Measurements from ENCODE around the gene IL4.
"Not testable (repeated sequence)": the region's sequence is repeated elsewhere in the genome, so short reads cannot be mapped to it uniquely, and the experiment has no call there.

IL4 gene

DNA sequence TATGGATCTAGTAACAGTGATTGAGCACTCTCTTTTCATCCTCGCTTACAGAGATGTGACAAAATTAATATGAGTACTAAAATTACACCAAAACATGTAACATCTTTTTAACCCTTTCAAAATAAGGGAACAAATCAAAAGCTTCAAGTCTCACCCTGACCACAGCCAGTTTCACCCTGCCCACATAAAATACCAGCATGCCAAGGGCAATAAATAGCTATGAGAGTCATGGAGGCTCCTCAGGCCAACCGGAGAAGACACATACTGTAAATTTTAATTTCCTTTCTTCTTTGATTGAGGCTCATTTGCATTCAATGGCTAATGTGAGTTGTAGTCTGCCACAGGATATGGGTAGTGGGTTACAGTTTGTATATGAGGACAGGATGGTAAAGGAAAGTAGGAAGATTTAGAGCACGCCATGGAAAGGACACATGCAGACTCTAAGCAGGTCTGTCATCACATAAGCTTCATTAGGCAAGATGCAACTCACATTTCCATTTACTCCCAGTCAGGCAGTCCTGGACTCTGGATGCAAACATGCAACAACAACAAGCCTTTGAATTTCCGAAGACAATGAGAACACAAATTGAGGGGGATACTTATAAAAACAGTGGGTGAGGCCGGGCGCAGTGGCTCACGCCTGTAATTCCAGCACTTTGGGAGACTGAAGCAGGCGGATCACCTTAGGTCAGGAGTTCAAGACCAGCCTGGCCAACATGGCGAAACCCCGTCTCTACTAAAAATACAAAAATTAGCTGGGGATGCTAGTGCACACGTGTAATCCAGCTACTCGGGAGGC, 11.3 kb downstream of the IL4 start:
- in situ Hi-C loops (cut with HindIII; ENCODE audit: low sequenced_read_pairs) = no loop called here
- no peak for DNase-seq (ENCODE audit: low read depth, low spot score)
- no peak overlapping the region for H3K4me3 ChIP-seq (ENCODE audit: low read depth, low read length)
- TF ChIP-seq, protein P1, sequence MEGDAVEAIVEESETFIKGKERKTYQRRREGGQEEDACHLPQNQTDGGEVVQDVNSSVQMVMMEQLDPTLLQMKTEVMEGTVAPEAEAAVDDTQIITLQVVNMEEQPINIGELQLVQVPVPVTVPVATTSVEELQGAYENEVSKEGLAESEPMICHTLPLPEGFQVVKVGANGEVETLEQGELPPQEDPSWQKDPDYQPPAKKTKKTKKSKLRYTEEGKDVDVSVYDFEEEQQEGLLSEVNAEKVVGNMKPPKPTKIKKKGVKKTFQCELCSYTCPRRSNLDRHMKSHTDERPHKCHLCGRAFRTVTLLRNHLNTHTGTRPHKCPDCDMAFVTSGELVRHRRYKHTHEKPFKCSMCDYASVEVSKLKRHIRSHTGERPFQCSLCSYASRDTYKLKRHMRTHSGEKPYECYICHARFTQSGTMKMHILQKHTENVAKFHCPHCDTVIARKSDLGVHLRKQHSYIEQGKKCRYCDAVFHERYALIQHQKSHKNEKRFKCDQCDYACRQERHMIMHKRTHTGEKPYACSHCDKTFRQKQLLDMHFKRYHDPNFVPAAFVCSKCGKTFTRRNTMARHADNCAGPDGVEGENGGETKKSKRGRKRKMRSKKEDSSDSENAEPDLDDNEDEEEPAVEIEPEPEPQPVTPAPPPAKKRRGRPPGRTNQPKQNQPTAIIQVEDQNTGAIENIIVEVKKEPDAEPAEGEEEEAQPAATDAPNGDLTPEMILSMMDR (IDR thresholded peaks at IDR 0.05; ENCODE audit: low read depth, low read length) = no peak

DNA sequence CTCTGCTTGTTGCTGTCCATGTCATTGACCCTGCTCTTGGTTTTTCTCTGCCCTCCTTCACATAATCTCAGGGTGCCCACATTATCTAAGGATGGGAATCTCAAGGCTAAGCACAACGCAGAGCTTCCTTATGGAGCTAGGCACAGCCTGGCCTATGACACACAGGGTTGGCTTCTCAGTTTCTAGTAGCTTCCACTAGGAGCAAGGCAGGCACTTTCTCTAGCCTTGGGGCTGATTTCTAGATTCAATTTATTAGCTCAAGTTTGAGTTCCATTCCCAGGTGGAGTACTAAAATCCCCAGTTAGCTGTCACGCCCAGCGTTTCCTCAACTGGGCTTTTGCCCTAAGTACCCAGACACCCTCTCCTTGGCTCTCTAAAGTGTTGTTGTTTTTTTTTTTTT, 12.4 kb downstream of the IL4 start:
- TF ChIP-seq, protein P1 (IDR thresholded peaks at IDR 0.05; ENCODE audit: low read depth, low read length) = no peak
- in situ Hi-C loops (cut with HindIII; ENCODE audit: low sequenced_read_pairs) = no loop called here
- H3K4me3 ChIP-seq (ENCODE audit: low read depth, low read length) = no peak overlapping the region
- DNase-seq (ENCODE audit: low read depth, low spot score) = no peak

DNA sequence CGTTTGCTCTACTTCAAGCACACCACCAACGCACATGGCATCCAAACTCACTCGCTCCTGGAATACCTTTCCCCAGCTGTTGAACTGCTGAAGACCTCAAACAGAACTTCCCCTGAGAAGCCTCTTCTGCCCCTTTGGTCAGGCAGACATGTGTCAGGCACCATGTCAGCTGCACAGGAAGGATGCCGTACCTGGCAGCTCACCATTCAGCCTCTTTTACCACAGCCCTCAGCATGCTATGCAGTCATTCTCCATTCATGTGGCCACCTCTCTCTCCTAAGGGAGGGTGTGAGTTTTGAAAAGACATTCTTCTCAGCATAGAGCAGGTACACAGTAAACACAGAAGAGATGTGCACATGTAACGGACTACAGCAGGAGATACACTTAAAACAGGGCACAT, 14.2 kb downstream of the IL4 start:
- DNase-seq (ENCODE audit: low read depth, low spot score) = no peak
- H3K4me3 ChIP-seq (ENCODE audit: low read depth, low read length) = no peak overlapping the region
- TF ChIP-seq, protein P1 (IDR thresholded peaks at IDR 0.05; ENCODE audit: low read depth, low read length) = no peak
- in situ Hi-C loops (cut with HindIII; ENCODE audit: low sequenced_read_pairs) = no loop called here

DNA sequence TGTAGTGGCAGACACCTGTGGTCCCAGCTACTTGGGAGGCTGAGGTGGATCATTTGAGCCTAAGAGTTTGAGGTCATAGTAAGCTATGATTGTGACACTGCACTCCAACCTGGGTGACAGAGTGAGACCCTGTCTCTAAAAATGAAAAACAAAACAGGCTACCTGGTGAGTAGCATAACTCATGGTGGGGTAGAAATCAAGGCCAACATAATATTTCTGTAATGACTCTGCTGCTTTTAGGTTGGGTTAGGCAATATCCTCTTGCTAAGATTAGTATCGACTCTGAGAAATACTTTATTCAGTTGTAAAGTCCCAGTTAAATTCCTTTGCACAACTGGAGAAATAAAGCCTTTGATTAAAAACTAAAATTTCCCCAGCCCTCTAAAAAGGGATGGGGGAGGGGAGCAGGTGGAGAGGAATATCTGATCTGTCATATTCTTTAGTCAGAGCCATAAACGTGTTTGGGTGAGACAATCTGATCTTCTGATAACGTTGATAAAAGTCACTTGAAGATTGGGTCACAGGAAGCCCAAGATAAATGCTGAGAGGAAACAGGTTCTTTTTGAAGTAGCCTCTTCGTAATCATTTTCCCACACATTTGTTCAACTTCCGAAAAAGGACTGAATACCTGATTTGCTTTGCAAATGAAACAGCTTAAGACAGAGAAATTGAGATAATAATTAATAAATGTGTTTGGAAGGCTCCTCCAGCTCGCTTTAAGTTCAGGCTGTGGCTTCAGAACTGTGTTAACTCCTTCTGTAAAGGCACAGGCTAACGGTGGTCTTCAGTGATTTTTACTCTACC, 14.9 kb downstream of the IL4 start:
- H3K4me3 ChIP-seq (ENCODE audit: low read depth, low read length) = no peak overlapping the region
- in situ Hi-C loops (cut with HindIII; ENCODE audit: low sequenced_read_pairs) = no loop called here
- TF ChIP-seq, protein P1 (IDR thresholded peaks at IDR 0.05; ENCODE audit: low read depth, low read length) = no peak
- DNase-seq (ENCODE audit: low read depth, low spot score) = no peak

DNA sequence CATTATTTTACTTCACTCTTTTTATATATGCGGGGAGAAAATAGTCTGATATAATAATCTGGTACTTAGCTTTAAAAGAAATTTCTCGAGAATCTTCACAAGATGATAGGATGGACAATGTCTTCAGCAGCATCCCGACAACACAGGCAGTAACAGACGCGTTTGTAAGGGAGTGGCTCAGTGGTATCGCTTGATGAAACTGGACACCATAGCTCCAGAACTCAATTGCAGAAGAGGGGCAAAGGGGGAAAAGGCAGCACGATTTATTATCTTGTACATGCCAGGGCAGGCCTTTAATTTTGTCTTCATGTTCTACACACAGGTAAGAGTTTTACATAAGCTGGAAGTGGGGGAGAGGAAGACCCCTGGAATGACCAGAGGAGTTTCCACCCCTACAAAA, 15.7 kb downstream of the IL4 start:
- in situ Hi-C loops (cut with HindIII; ENCODE audit: low sequenced_read_pairs) = no loop called here
- TF ChIP-seq, protein P1 (IDR thresholded peaks at IDR 0.05; ENCODE audit: low read depth, low read length) = no peak
- H3K4me3 ChIP-seq (ENCODE audit: low read depth, low read length) = no peak overlapping the region
- DNase-seq (ENCODE audit: low read depth, low spot score) = no peak

DNA sequence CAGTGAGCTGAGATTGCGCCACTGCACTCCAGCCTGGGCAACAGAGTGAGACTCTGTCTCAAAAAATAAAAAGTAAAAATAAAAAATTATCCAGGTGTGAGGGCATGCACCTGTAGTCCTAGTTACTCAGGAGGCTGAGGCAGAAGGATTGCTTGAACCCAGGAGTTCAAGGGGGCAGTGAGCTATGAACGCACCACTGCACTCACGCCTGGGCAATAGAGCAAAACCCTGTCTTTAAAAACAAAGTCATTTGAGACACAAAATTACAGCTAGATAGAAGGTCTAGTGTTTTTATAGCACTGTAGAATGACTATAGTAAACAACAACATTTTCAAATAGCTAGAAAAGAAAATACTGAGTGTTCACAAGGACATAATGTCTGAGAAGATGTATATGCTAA, 16.4 kb downstream of the IL4 start:
- TF ChIP-seq, protein P1 (IDR thresholded peaks at IDR 0.05; ENCODE audit: low read depth, low read length) = no peak
- no peak for DNase-seq (ENCODE audit: low read depth, low spot score)
- no peak overlapping the region for H3K4me3 ChIP-seq (ENCODE audit: low read depth, low read length)
- in situ Hi-C loops (cut with HindIII; ENCODE audit: low sequenced_read_pairs) = no loop called here

DNA sequence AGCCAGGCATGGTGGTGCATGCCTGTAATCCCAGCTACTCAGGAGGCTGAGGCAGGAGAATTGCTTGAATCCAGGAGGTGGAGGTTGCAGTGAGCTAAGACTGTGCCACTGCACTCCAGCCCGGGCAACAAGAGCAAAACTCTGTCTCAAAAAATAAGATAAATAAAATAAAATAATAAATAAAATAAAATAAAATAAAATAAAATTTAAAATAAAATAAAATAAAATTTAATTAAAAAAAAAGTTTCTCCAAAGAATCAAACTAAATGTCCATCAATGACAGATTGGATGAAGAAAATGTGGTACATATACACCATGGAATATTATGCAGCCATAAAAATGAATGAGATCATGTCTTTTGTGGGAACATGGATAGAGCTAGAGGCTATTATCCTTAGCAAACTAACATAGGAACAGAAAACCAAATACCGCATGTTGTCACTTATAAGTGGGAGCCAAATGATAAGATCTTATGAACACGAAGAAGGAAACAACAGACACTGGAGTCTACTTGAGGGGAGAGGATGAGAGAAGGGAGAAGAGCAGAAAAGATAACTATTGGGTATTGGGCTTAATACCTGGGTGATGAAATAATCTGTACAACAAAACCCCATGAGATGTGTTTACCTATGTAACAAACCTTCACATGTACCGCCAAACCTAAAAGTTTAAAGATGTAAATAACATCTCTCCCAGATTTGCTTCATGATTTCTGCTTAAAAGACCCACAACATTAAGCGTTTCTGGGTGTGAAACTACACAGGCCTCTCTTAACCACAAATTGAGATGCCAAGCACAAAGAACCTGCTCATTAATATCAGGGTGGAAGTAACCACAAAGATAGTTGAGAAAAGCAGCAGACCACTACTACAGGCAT, 18.2 kb downstream of the IL4 start:
- in situ Hi-C loops (cut with HindIII; ENCODE audit: low sequenced_read_pairs); DNase-seq (ENCODE audit: low read depth, low spot score); H3K4me3 ChIP-seq (ENCODE audit: low read depth, low read length): not testable (repeated sequence)

Data from astrocyte of the spinal cord (primary cell).